ENCODE results near the gene WDR35. TPM values are rescaled to one million over a fixed set of nuclear protein-coding genes. Genes with fewer than 3 reads are reported as not detected.

The WDR35 gene
- total RNA-seq, 1 donor from 2014 or later, result 6.4 TPM

DNA sequence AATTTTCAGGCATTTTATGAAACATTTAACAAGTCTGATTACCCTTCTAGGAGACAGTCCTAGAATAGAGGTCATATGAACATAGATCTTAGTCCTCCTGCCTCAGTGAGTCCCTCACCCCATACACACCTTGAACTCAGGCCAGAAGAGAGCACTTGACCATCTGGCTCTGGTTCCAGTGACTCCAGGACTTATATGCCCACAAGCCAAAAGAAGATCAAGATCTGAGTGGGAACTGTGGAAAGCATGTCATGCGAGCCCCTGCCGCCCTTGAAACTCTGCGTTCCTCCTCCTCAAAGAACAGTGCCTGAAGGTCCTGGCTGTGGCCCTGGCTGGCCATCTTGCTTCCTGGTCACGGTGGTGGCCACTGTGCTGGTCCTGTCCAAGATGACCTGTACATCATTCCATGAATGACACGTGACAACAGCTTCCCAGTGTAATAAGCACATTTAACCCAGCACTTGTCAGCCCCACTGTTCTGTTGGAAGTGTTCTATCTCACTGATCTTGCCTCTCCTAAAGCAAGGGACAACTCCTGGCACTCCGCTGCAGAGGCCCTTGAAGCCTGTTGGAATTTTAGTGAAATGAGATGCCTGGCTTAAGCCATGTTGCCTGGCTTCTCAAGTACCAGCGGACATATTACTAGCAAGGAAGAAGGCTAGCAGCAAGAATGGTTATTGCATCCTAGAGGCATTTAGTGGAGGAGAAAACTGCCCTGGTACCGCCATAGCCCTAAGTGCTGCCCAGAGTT is 105.8 kb downstream of the WDR35 start:
- Mint-ChIP-seq H3K27me3 (ENCODE audit: unreplicated experiment) (peaks cover 2% of the 10 kb centered on the region), H3K4me1 (ENCODE audit: low read depth, unreplicated experiment) (peaks cover 4% of the 10 kb centered on the region), H3K9me3 (ENCODE audit: unreplicated experiment) (peaks cover 2% of the 10 kb centered on the region), H3K4me3 (ENCODE audit: unreplicated experiment) (no peak overlapping the region), H3K27ac (ENCODE audit: unreplicated experiment) (no peak overlapping the region), H3K36me3 (ENCODE audit: unreplicated experiment) (no peaks in the 10 kb centered on the region)
- TF ChIP-seq, protein P1, sequence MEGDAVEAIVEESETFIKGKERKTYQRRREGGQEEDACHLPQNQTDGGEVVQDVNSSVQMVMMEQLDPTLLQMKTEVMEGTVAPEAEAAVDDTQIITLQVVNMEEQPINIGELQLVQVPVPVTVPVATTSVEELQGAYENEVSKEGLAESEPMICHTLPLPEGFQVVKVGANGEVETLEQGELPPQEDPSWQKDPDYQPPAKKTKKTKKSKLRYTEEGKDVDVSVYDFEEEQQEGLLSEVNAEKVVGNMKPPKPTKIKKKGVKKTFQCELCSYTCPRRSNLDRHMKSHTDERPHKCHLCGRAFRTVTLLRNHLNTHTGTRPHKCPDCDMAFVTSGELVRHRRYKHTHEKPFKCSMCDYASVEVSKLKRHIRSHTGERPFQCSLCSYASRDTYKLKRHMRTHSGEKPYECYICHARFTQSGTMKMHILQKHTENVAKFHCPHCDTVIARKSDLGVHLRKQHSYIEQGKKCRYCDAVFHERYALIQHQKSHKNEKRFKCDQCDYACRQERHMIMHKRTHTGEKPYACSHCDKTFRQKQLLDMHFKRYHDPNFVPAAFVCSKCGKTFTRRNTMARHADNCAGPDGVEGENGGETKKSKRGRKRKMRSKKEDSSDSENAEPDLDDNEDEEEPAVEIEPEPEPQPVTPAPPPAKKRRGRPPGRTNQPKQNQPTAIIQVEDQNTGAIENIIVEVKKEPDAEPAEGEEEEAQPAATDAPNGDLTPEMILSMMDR (IDR thresholded peaks at IDR 0.05; ENCODE audit: partially characterized antibody, unreplicated experiment), result no peak
- no peak for DNase-seq

- no peak for DNase-seq
- H3K27ac Mint-ChIP-seq (ENCODE audit: unreplicated experiment), result no peak overlapping the region
- H3K9me3 Mint-ChIP-seq (ENCODE audit: unreplicated experiment), result peaks cover 2% of the 10 kb centered on the region
- peaks cover 2% of the 10 kb centered on the region for H3K27me3 Mint-ChIP-seq (ENCODE audit: unreplicated experiment)
- TF ChIP-seq, protein P1 (IDR thresholded peaks at IDR 0.05; ENCODE audit: partially characterized antibody, unreplicated experiment), result no peak
- H3K4me1 Mint-ChIP-seq (ENCODE audit: low read depth, unreplicated experiment), result peaks cover 2% of the 10 kb centered on the region
- H3K4me3 Mint-ChIP-seq (ENCODE audit: unreplicated experiment), result no peak overlapping the region
- H3K36me3 Mint-ChIP-seq (ENCODE audit: unreplicated experiment), result no peaks in the 10 kb centered on the region
Measured at GRCh38 chr2:19883486-19883885, 106.4 kb downstream of the WDR35 start.

- no peak for DNase-seq
- Mint-ChIP-seq H3K27ac (ENCODE audit: unreplicated experiment) (no peak overlapping the region), H3K4me1 (ENCODE audit: low read depth, unreplicated experiment) (no peaks in the 10 kb centered on the region), H3K4me3 (ENCODE audit: unreplicated experiment) (no peak overlapping the region), H3K27me3 (ENCODE audit: unreplicated experiment) (peaks cover 2% of the 10 kb centered on the region), H3K36me3 (ENCODE audit: unreplicated experiment) (no peaks in the 10 kb centered on the region), H3K9me3 (ENCODE audit: unreplicated experiment) (peaks cover 2% of the 10 kb centered on the region)
- TF ChIP-seq, protein P1 (IDR thresholded peaks at IDR 0.05; ENCODE audit: partially characterized antibody, unreplicated experiment), result no peak
Measured at GRCh38 chr2:19882286-19882685, 107.6 kb downstream of the WDR35 start.

GRCh38 chr2:19881908-19882265 is 108.0 kb downstream of the WDR35 start:
- Mint-ChIP-seq H3K9me3 (ENCODE audit: unreplicated experiment) (peaks cover 2% of the 10 kb centered on the region), H3K27ac (ENCODE audit: unreplicated experiment) (no peak overlapping the region)

More at GRCh38 chr2:19881908-19882265, 108.0 kb downstream of the WDR35 start:
- DNase-seq, result no peak
- TF ChIP-seq, protein P1 (IDR thresholded peaks at IDR 0.05; ENCODE audit: partially characterized antibody, unreplicated experiment), result no peak
- no peaks in the 10 kb centered on the region for H3K36me3 Mint-ChIP-seq (ENCODE audit: unreplicated experiment)
- H3K4me3 Mint-ChIP-seq (ENCODE audit: unreplicated experiment), result no peak overlapping the region
- H3K27me3 Mint-ChIP-seq (ENCODE audit: unreplicated experiment), result peaks cover 2% of the 10 kb centered on the region
- H3K4me1 Mint-ChIP-seq (ENCODE audit: low read depth, unreplicated experiment), result no peaks in the 10 kb centered on the region
